NOMO-1 treated with dmso at 0.1 percent for 144 hours (cell line): Measurements from ENCODE around the gene CDK2AP2.
"Not testable (repeated sequence)": the region's sequence is repeated elsewhere in the genome, so short reads cannot be mapped to it uniquely, and the experiment has no call there.

Experiments
- DNase-seq: peaks from one replicate; lab custom pipeline; 2025; ENCODE audit not compliant: unreplicated experiment; lab: John Stamatoyannopoulos, UW

The CDK2AP2 gene

GRCh38 chr11:67468056-67468455 is 39.9 kb downstream of the CDK2AP2 start:
- DNase-seq = no peak

DNA sequence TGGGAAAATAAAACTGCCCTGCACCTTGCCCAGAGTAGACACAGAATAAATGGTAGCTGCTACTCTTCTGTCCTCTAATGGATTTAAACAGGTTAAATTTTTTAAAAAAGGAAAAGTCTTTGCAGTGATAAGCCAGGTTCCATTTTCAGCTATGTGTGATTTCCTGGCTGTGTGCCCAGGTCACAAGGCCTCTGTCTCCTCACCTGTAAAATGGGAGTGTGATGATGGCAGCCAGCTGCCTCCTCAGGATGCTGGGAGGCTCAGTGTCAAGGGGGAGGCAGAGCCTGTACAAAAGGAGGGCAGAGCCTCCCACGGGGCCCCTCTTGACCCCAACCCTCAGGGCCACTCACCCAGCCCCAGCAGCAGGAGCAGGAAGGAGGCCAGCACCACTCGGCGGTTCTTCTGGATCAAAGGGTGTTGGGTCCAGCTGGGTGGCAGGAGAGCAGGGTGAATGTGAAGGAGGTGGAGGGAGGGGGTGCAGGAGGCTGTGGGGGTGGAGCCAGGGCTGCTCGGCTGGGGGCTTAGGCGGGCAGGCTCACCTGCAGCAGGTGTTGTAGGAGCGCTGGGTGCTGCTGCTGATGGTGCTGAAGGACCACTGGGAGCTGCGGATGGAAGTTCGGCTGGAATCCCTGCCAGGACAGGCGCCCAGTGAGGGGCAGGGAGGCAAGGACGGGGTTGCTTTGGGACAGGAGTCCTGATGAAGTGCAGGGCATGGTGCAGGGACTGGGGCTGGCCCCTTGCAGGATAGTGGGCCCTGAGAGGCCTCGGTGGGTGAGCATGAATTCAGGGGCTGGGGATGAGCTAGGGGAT is 40.8 kb downstream of the CDK2AP2 start:
- DNase-seq = no peak

DNA sequence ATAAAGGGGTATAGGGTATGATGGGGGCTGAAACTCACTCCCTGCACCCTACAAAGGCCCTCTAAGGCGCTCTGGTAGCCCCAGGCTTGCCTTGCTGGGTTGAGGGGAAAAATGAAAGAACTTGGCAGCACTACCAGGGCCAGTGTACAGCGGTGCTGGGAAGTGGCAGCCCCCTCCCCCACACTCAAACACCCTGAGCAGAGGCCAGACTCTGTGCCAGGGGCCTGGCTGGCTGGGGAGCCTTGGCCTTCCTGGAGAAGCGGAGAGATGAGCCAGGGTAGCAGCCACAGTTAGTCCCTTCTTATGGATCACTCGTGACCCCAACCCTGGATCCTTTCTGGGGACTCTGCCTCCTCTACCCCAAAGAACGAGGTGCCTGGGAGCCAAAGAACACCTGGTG is 41.6 kb downstream of the CDK2AP2 start:
- DNase-seq = no peak

GRCh38 chr11:67465530-67465929 is 42.4 kb downstream of the CDK2AP2 start:
- DNase-seq = not testable (repeated sequence)

DNA sequence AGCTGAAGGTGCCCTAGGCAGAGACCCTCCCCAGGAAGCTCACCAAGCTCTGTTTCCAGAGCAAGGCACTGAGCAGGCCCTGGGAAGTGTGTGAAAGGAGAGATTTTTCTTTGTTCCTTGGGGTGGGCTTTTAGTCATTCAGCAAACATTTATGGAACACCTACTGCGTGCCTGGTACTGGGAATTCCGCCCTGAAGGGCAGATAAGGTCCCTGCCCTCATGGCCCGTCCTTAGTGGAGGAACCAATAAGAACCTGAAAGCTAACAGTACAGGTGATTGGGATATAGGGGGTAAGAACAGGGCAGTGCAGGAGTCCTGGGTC is 42.8 kb downstream of the CDK2AP2 start:
- no peak for DNase-seq

DNA sequence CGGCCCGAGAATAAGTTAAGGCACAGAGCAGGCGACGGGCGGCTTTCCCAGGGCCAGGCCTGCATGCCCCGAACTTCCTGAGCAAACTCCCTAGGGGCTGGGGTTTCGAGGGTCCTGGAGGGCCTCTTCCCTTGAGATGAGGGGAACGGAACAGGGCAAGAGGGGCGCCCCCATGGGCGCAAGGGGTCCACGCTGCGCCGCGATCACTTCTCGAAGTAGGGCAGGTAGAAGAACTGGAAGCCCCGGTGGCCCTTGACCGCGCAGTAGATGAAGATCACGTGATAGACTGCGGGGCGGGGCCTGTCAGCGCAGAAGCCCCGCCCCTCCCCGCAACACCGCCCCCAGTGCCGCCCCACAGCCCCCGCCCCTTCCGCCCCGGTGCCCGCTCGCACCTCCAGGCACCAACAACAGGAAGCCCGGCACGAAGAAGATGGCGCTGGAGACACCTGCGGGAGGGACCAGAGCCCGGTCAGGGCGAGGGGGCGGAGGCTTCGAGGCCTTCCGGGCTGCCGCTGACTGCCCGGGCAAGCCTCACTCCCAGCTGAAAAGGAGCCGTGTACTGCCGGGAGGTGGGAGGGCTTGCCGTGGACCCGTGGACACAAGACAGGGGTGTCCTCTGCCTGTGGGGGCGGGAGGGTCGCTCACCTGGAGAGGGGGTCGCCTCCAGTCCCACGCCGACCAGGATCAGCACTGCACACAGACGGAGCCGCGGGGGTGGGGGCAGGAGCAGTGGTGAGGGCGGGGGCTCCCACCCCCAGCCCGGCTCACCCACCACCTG is 43.4 kb downstream of the CDK2AP2 start:
- peak; percentile 95 for DNase-seq

GRCh38 chr11:67463680-67464410 is 44.1 kb downstream of the CDK2AP2 start:
- DNase-seq = peak; percentile 79

DNA sequence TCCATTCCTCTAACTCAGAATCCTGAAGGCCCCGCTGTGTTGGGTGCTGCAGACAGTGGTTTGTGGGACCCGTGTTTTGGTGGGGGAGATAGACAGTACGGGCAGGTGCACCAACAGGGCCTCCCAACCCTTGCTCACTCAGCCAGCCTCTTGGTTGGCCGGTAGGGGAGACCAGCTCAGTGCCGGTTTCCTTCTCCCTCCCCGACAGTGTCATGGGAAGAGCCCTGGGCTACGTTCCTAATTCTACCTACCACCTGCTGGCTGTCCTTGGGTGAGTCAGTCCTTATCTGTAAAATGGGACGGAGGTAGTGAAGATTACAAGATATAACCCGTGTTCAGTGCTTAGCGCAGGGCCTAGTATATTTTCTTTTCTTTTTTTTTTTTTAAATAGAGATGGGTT is 44.8 kb downstream of the CDK2AP2 start:
- no peak for DNase-seq

DNA sequence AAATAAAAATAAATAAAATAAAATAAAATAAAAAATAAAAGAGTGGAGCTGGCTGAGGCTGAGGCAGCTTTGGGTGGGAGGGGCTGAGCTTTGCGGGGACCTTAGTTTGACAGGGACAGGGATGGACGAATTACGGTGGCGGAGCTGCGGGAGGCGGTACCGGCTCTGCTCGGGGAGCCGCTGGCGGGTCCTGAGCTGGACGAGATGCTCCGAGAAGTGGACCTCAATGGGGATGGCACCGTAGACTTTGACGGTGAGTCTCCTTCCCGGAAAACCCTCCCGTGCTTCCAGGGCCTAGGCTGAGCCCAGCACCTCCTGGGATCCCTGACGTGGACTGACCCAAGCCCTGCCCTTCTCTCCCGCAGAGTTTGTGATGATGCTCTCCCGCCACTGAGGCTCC is 49.7 kb downstream of the CDK2AP2 start:
- DNase-seq = no peak

GRCh38 chr11:67457453-67457852 is 50.5 kb downstream of the CDK2AP2 start:
- no peak for DNase-seq
